DMS79 (cell line): ENCODE data around the gene NEK10.
"Not testable (repeated sequence)": the region's sequence is repeated elsewhere in the genome, so short reads cannot be mapped to it uniquely, and the experiment has no call there.

Experiments
- DNase-seq: peaks from one replicate; lab custom pipeline; 2025; lab: John Stamatoyannopoulos, UW

The NEK10 gene

GRCh38 chr3:27354161-27354560 is 15.0 kb downstream of the NEK10 start:
- DNase-seq: no peak

GRCh38 chr3:27353221-27353620 is 16.0 kb downstream of the NEK10 start:
- DNase-seq: no peak

- DNase-seq: no peak
Observed at GRCh38 chr3:27352047-27352446, 17.1 kb downstream of the NEK10 start.

- no peak for DNase-seq
Observed at GRCh38 chr3:27349832-27350231, 19.4 kb downstream of the NEK10 start.

GRCh38 chr3:27345959-27346865 is 23.0 kb downstream of the NEK10 start:
- DNase-seq: no peak

- DNase-seq: no peak
Observed at GRCh38 chr3:27345493-27345892, 23.7 kb downstream of the NEK10 start.

- no peak for DNase-seq
Observed at GRCh38 chr3:27345045-27345444, 24.1 kb downstream of the NEK10 start.

GRCh38 chr3:27344192-27344591 is 25.0 kb downstream of the NEK10 start:
- DNase-seq: no peak

- no peak for DNase-seq
Observed at GRCh38 chr3:27342267-27342666, 26.9 kb downstream of the NEK10 start.

GRCh38 chr3:27340534-27340933 is 28.6 kb downstream of the NEK10 start:
- no peak for DNase-seq

GRCh38 chr3:27335571-27335970 is 33.6 kb downstream of the NEK10 start:
- no peak for DNase-seq

- no peak for DNase-seq
Observed at GRCh38 chr3:27333843-27334242, 35.3 kb downstream of the NEK10 start.

- not testable (repeated sequence) for DNase-seq
Observed at GRCh38 chr3:27328982-27329762, 40.0 kb downstream of the NEK10 start.

GRCh38 chr3:27326629-27327545 is 42.3 kb downstream of the NEK10 start:
- DNase-seq: no peak

GRCh38 chr3:27326202-27326601 is 43.0 kb downstream of the NEK10 start:
- DNase-seq: no peak

GRCh38 chr3:27325419-27325818 is 43.8 kb downstream of the NEK10 start:
- no peak for DNase-seq

GRCh38 chr3:27324686-27325085 is 44.5 kb downstream of the NEK10 start:
- DNase-seq: no peak

GRCh38 chr3:27323087-27323570 is 46.1 kb downstream of the NEK10 start:
- no peak for DNase-seq

GRCh38 chr3:27322634-27323033 is 46.5 kb downstream of the NEK10 start:
- DNase-seq: no peak

GRCh38 chr3:27319847-27320526 is 49.2 kb downstream of the NEK10 start:
- DNase-seq: no peak

- no peak for DNase-seq
Observed at GRCh38 chr3:27319304-27319703, 49.9 kb downstream of the NEK10 start.
